CD4-positive, CD25-positive, alpha-beta regulatory T cell (primary cell): ENCODE results near the gene RNF213. TPM values are rescaled to one million over a fixed set of nuclear protein-coding genes. Genes with fewer than 3 reads are reported as not detected.
A peak's percentile ranks its signal among the peaks of the same experiment; 100 is the strongest.

ENCODE experiments used
- ATAC-seq, 2 donors: fragments of 150-1000 bp; cut with Tn5 transposase; one replicate each; pipeline ENCODE4 v1.10.0; 2021; ENCODE audit warnings: low read depth in 2 of 2, moderate number of reproducible peaks in 2 of 2, moderate library complexity in 1 of 2
- DNase-seq, 3 donors: peaks; one replicate each; pipeline versions ENCODE4 v3.0.0 to v3.0.0-alpha.2; 2012 to 2022; ENCODE audit warnings: mixed read lengths in 1 of 3
- H3K27ac ChIP-seq: one replicate; pipeline ENCODE4 v1.7.0; 2013; ENCODE audit warnings: mild to moderate bottlenecking, low read length; ENCODE audit not compliant: insufficient read depth, poor library complexity, severe bottlenecking
- H3K27me3 ChIP-seq: one replicate; pipeline ENCODE4 v1.7.0; 2013; ENCODE audit warnings: low read length; ENCODE audit not compliant: control insufficient read depth, insufficient read depth
- H3K36me3 ChIP-seq: one replicate; pipeline ENCODE4 v1.7.0; 2013; ENCODE audit warnings: mild to moderate bottlenecking, low read length, moderate library complexity; ENCODE audit not compliant: control insufficient read depth, insufficient read depth
- H3K4me1 ChIP-seq: 2 replicates; pipeline ENCODE4 v1.7.0; 2013; ENCODE audit warnings: mild to moderate bottlenecking, low read length; ENCODE audit not compliant: insufficient read depth, control insufficient read depth, poor library complexity, severe bottlenecking
- H3K4me3 ChIP-seq: one replicate; pipeline ENCODE4 v1.7.0; 2013; ENCODE audit warnings: low read depth, mild to moderate bottlenecking, low read length, moderate library complexity
- H3K9me3 ChIP-seq, 2 experiments: 1 replicate in 1 of 2; 2 replicates in 1 of 2; pipeline ENCODE4 v1.7.0; 2013; ENCODE audit warnings: low read length in 2 of 2, mild to moderate bottlenecking in 1 of 2, moderate library complexity in 1 of 2; ENCODE audit not compliant: control insufficient read depth in 2 of 2
- H3K27ac Mint-ChIP-seq, 3 donors: one replicate each; pipeline ENCODE4 v1.8.0; 2020 to 2022; ENCODE audit warnings: mild to moderate bottlenecking in 3 of 3, mixed read lengths in 3 of 3, moderate library complexity in 2 of 3
- H3K27me3 Mint-ChIP-seq: one replicate; pipeline ENCODE4 v1.8.0; 2022; ENCODE audit warnings: mild to moderate bottlenecking, mixed read lengths
- H3K36me3 Mint-ChIP-seq: one replicate; pipeline ENCODE4 v1.8.0; 2020; ENCODE audit warnings: mixed read lengths
- H3K4me1 Mint-ChIP-seq, 4 donors: one replicate each; pipeline ENCODE4 v1.8.0; 2020 to 2022; ENCODE audit warnings: mixed read lengths in 4 of 4, mild to moderate bottlenecking in 1 of 4
- H3K4me3 Mint-ChIP-seq, 4 donors: one replicate each; pipeline ENCODE4 v1.8.0; 2020 to 2022; ENCODE audit warnings: mild to moderate bottlenecking in 4 of 4, mixed read lengths in 4 of 4, moderate library complexity in 3 of 4
- H3K9me3 Mint-ChIP-seq, 7 donors: one replicate each; pipeline ENCODE4 v1.8.0; 2020 to 2022; ENCODE audit warnings: mixed read lengths in 7 of 7, mild to moderate bottlenecking in 3 of 7, moderate library complexity in 2 of 7
- polyA plus RNA-seq, 4 donors: library from polyadenylated mRNA; unstranded; fragments of 300-500 nt; fragmentation: Illumina TruSeq; gene quantifications; one replicate each; pipeline ENCODE4 v1.2.3, GENCODE V29; 2021
- total RNA-seq: library from RNA; stranded (reverse); gene quantifications from one replicate; pipeline ENCODE4 v1.2.3, GENCODE V29; 2022

RNF213 gene
- total and polyA plus RNA-seq, 5 donors from 2014 or later, result 27.6 to 666 (median 32.4) TPM

DNA sequence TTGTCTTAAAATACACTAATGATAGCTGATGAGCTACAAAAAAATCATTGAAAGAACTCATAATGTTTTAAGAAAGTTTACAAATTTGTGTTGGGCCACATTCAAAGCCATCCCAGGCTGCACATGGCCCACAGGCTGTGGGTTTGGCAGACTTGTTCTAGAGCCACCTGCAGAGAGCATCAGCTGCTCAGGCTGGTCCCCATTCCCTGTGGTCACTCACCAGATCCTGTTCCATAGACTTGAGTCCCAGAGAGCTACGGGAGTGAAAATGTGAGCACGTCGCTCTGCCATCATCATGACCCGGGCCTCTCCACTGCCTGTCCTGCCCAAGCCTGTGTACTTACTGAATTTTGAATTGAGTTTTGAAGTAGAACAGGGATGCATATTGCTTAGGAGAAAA is 33.5 kb upstream of the RNF213 start:
- Histone ChIP-seq H3K36me3 (peaks cover 18% of the 10 kb centered on the region), H3K4me3 (no peak overlapping the region), H3K9me3 (peaks cover 2 to 7% of the 10 kb centered on the region in 2 experiments), H3K4me1 (no peaks in the 10 kb centered on the region), H3K27me3 (no peaks in the 10 kb centered on the region), H3K27ac (no peak overlapping the region)
- Mint-ChIP-seq H3K4me1 (peaks cover 0 to 29% (median 8%) of the 10 kb centered on the region in 4 donors), H3K36me3 (peaks cover 24% of the 10 kb centered on the region), H3K4me3 (no peak overlapping the region), H3K27ac (no peak overlapping the region), H3K9me3 (peaks cover 0 to 6% (median 4%) of the 10 kb centered on the region in 7 donors), H3K27me3 (no peaks in the 10 kb centered on the region)
- DNase-seq (no peak), ATAC-seq (no peak)

DNA sequence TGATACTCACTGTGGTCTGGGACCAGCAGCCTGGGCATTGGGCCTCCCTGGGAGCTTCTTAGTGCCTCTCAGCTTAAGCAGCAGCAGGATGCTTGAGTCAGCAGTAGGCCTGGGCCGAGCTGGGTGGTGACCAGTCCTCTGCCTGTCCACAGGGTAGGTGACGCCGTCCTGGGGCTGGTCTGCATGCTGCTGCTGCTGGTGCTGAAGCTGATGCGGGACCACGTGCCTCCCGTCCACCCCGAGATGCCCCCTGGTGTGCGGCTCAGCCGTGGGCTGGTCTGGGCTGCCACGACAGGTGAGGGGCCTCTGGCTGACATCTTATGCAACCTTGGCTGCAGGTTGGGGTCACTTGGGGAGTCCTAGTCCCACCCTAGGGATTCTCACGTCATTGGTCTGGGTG is 33.0 kb upstream of the RNF213 start:
- H3K27me3 Mint-ChIP-seq, result no peaks in the 10 kb centered on the region
- no peak overlapping the region for H3K27ac ChIP-seq
- H3K36me3 ChIP-seq, result peaks cover 22% of the 10 kb centered on the region
- H3K27ac Mint-ChIP-seq, result no peak overlapping the region
- H3K4me1 ChIP-seq, result no peaks in the 10 kb centered on the region
- no peak overlapping the region for H3K4me3 Mint-ChIP-seq
- peaks cover 0 to 9% (median 6%) of the 10 kb centered on the region in 7 donors for H3K9me3 Mint-ChIP-seq
- peaks cover 0 to 24% (median 6%) of the 10 kb centered on the region in 4 donors for H3K4me1 Mint-ChIP-seq
- H3K9me3 ChIP-seq, result peaks cover 5 to 12% of the 10 kb centered on the region in 2 experiments
- no peaks in the 10 kb centered on the region for H3K27me3 ChIP-seq
- DNase-seq (no peak), ATAC-seq (no peak)
- no peak overlapping the region for H3K4me3 ChIP-seq
- H3K36me3 Mint-ChIP-seq, result peaks cover 29% of the 10 kb centered on the region

DNA sequence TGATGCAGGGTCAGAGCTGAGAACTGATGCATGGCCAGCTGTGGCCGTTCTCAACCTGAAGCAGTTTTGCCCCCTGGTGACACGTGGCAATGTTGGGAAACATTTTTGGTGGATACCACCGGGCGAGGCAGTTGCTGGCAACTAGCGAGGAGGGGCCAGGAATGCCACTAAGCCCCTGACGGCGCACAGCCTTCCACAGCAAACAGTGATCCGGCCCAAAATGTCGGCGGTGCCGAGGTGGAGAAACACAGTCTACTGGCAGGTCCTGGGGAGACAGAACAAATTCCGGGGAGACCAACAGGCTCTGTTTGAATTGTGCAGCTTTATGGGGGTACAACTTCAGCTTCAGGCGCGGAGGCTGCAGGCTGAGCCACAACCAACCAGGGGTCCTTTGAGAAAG is 32.2 kb upstream of the RNF213 start:
- DNase-seq, result no peak
- H3K36me3 Mint-ChIP-seq, result peaks cover 32% of the 10 kb centered on the region
- H3K4me3 ChIP-seq, result no peak overlapping the region
- no peak overlapping the region for H3K4me3 Mint-ChIP-seq
- H3K27ac ChIP-seq, result no peak overlapping the region
- H3K4me1 Mint-ChIP-seq, result peaks cover 0 to 17% (median 4%) of the 10 kb centered on the region in 4 donors
- H3K9me3 Mint-ChIP-seq, result peaks cover 2 to 13% (median 7%) of the 10 kb centered on the region in 7 donors
- H3K27me3 Mint-ChIP-seq, result no peaks in the 10 kb centered on the region
- no peak for ATAC-seq
- peaks cover 30% of the 10 kb centered on the region for H3K36me3 ChIP-seq
- H3K27me3 ChIP-seq, result no peaks in the 10 kb centered on the region
- peak overlapping the region in 1 of 3 donors; percentile 46 for H3K27ac Mint-ChIP-seq
- no peaks in the 10 kb centered on the region for H3K4me1 ChIP-seq
- H3K9me3 ChIP-seq, result peaks cover 7 to 20% of the 10 kb centered on the region in 2 experiments

DNA sequence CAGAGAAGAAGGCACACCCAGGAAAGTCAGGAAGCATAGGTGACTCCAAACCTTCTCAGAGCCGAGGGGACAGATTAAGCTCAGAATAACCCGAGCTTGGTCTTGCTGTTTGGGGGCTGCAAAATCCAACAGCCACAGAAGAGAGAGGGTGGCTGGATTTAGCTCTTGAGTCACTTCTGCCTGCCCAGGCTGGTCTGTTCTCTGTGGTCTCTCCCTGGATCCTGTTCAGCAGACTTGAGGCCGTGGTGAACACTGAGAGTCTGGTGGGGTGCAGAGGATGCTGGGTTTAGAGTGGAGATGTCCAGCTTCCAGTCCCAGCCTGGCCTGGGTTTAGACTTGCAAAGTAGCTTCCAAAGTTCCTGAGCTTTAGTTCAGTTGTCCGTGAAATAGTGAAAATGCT is 31.6 kb upstream of the RNF213 start:
- H3K27ac ChIP-seq, result no peak overlapping the region
- H3K27me3 ChIP-seq, result no peaks in the 10 kb centered on the region
- H3K9me3 ChIP-seq, result peaks cover 8 to 22% of the 10 kb centered on the region in 2 experiments
- no peak overlapping the region for H3K27ac Mint-ChIP-seq
- H3K4me1 Mint-ChIP-seq, result peaks cover 0 to 11% (median 4%) of the 10 kb centered on the region in 4 donors
- H3K9me3 Mint-ChIP-seq, result peaks cover 4 to 15% (median 7%) of the 10 kb centered on the region in 7 donors
- H3K4me1 ChIP-seq, result no peaks in the 10 kb centered on the region
- no peak for ATAC-seq
- peaks cover 34% of the 10 kb centered on the region for H3K36me3 ChIP-seq
- no peak for DNase-seq
- H3K27me3 Mint-ChIP-seq, result no peaks in the 10 kb centered on the region
- H3K36me3 Mint-ChIP-seq, result peaks cover 30% of the 10 kb centered on the region
- H3K4me3 ChIP-seq, result no peak overlapping the region
- no peak overlapping the region for H3K4me3 Mint-ChIP-seq

DNA sequence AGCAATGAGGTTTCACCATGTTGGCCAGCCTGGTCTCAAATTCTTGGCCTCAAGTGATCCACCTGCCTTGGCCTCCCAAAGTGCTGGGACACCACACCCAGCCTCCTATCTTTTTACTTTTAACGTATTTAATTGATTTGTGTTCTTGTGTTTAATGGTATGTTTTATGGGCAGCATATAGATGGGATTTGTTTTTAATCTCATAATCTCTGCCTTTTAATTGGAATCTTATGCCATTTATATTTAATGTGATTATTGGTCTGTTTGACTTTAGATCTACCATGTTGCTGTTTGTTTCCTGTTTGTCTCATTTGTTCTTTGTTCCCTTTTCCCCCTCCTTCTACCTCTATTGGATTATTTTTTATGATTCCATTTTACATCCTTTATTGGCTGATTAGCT is 28.2 kb upstream of the RNF213 start:
- peaks cover 39% of the 10 kb centered on the region for H3K36me3 Mint-ChIP-seq
- Histone ChIP-seq H3K27me3 (no peaks in the 10 kb centered on the region), H3K36me3 (peaks cover 61% of the 10 kb centered on the region), H3K4me3 (no peak overlapping the region), H3K9me3 (peaks cover 8 to 22% of the 10 kb centered on the region in 2 experiments), H3K4me1 (no peaks in the 10 kb centered on the region), H3K27ac (no peak overlapping the region)
- H3K4me3 Mint-ChIP-seq, result no peak overlapping the region
- peaks cover 0 to 6% (median 1%) of the 10 kb centered on the region in 4 donors for H3K4me1 Mint-ChIP-seq
- no peaks in the 10 kb centered on the region for H3K27me3 Mint-ChIP-seq
- no peak overlapping the region for H3K27ac Mint-ChIP-seq
- ATAC-seq (no peak), DNase-seq (no peak)
- H3K9me3 Mint-ChIP-seq, result peaks cover 4 to 21% (median 8%) of the 10 kb centered on the region in 7 donors

DNA sequence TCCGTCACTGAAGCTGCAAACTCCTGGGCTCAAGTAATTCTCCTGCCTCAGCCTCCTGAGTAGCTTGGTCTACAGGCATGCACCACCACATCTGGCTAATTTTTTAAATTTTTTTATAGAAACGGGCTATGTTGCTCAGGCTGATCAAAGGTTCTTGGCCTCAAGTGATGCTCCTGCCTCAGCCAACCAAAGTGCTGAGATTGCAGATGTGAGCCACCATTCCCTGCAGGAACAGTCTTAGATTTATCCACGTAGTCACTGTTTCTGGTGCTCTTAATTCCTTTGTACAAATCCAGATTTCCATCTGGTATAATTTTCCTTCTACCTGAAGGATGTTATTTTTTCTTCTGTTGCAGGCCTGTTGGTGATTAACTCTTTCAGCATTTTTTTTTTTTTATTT is 27.4 kb upstream of the RNF213 start:
- no peak overlapping the region for H3K27ac Mint-ChIP-seq
- H3K36me3 Mint-ChIP-seq, result peaks cover 44% of the 10 kb centered on the region
- no peaks in the 10 kb centered on the region for H3K27me3 Mint-ChIP-seq
- peaks cover 0 to 6% (median 1%) of the 10 kb centered on the region in 4 donors for H3K4me1 Mint-ChIP-seq
- Histone ChIP-seq H3K4me3 (no peak overlapping the region), H3K36me3 (peaks cover 69% of the 10 kb centered on the region), H3K9me3 (peaks cover 8 to 22% of the 10 kb centered on the region in 2 experiments), H3K27ac (no peak overlapping the region), H3K4me1 (no peaks in the 10 kb centered on the region), H3K27me3 (no peaks in the 10 kb centered on the region)
- DNase-seq (no peak), ATAC-seq (no peak)
- H3K9me3 Mint-ChIP-seq, result peaks cover 4 to 21% (median 8%) of the 10 kb centered on the region in 7 donors
- peak overlapping the region in 1 of 4 donors; percentile 15 for H3K4me3 Mint-ChIP-seq

DNA sequence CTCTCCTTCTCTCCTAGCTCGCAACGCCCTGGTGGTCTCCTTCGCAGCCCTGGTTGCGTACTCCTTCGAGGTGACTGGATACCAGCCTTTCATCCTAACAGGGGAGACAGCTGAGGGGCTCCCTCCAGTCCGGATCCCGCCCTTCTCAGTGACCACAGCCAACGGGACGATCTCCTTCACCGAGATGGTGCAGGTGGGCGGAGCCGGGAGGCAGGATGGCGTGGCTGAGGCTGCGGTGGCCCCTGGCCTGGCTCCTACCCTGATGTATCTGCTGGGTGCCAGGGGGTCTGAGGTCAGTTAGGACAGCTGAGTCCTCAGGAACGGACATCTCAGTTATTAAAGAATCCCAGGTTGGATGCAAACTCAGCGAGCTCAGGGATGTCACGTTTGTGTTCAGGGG is 23.7 kb upstream of the RNF213 start:
- H3K4me3 ChIP-seq, result no peak overlapping the region
- no peak for ATAC-seq
- H3K4me1 ChIP-seq, result no peaks in the 10 kb centered on the region
- H3K36me3 Mint-ChIP-seq, result peaks cover 35% of the 10 kb centered on the region
- peaks cover 68% of the 10 kb centered on the region for H3K36me3 ChIP-seq
- no peaks in the 10 kb centered on the region for H3K27me3 ChIP-seq
- peaks cover 0 to 2% (median under 1%) of the 10 kb centered on the region in 4 donors for H3K4me1 Mint-ChIP-seq
- no peak for DNase-seq
- H3K27ac ChIP-seq, result no peak overlapping the region
- no peak overlapping the region for H3K27ac Mint-ChIP-seq
- H3K27me3 Mint-ChIP-seq, result no peaks in the 10 kb centered on the region
- no peak overlapping the region for H3K4me3 Mint-ChIP-seq
- H3K9me3 ChIP-seq, result peaks cover 6 to 18% of the 10 kb centered on the region in 2 experiments
- peaks cover 0 to 16% (median 5%) of the 10 kb centered on the region in 7 donors for H3K9me3 Mint-ChIP-seq

DNA sequence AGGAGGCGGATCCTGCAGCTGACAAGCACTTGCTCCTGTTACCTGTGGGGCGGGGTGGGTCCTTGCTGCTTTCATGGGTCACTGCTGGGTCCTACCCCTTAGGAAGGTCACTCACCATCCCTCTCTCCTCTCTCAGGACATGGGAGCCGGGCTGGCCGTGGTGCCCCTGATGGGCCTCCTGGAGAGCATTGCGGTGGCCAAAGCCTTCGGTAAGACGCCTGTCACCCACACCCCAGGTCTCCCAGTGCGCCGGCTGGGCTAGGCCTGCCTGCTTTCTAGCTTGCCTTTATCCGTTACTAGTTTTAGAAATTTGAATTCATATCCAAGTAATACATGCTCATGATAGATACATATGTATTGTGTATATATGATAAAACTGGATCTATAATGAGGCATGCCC is 23.3 kb upstream of the RNF213 start:
- Histone ChIP-seq H3K4me1 (no peaks in the 10 kb centered on the region), H3K9me3 (peaks cover 6 to 13% of the 10 kb centered on the region in 2 experiments), H3K27me3 (no peaks in the 10 kb centered on the region), H3K36me3 (peaks cover 67% of the 10 kb centered on the region), H3K27ac (no peak overlapping the region), H3K4me3 (no peak overlapping the region)
- H3K9me3 Mint-ChIP-seq, result peaks cover 0 to 15% (median 5%) of the 10 kb centered on the region in 7 donors
- H3K4me3 Mint-ChIP-seq, result no peak overlapping the region
- H3K27ac Mint-ChIP-seq, result no peak overlapping the region
- ATAC-seq (no peak), DNase-seq (no peak)
- H3K27me3 Mint-ChIP-seq, result no peaks in the 10 kb centered on the region
- peaks cover 33% of the 10 kb centered on the region for H3K36me3 Mint-ChIP-seq
- peaks cover 0 to 2% (median under 1%) of the 10 kb centered on the region in 4 donors for H3K4me1 Mint-ChIP-seq
